Naive thymus-derived CD4-positive, alpha-beta T cell (primary cell): ENCODE results near the gene CD36. TPM values are rescaled to one million over a fixed set of nuclear protein-coding genes. Genes with fewer than 3 reads are reported as not detected.

Experiments used
- ATAC-seq: fragments of 150-1000 bp; cut with Tn5 transposase; 2 replicates; pipeline ENCODE4 v1.10.0; 2021; ENCODE audit warnings: mild to moderate bottlenecking, moderate library complexity
- CTCF ChIA-PET: fragments of 350-600 bp; sonication (Branson Sonifier 250); formaldehyde crosslinking; loops from one replicate; lab custom pipeline; 2021; ENCODE audit warnings: antibody characterized with exemption; lab: Charles Lee
- POLR2A ChIA-PET: fragments of 350-600 bp; sonication (Branson Sonifier 250); formaldehyde crosslinking; loops from one replicate; lab custom pipeline; 2021; ENCODE audit warnings: antibody characterized with exemption, inconsistent platforms; lab: Charles Lee
- DNase-seq, 9 donors: peaks; one replicate each; pipeline versions ENCODE4 v3.0.0 to v3.0.0-alpha.2; 2020 to 2022; ENCODE audit warnings: mixed read lengths in 1 of 9
- H3K27ac ChIP-seq: one replicate; pipeline ENCODE4 v1.7.0; 2013; ENCODE audit warnings: mild to moderate bottlenecking, low read depth, low read length, moderate library complexity
- H3K27me3 ChIP-seq, 2 donors: one replicate each; pipeline ENCODE4 v1.7.0; 2013; ENCODE audit warnings: low read length in 2 of 2, mild to moderate bottlenecking in 2 of 2, moderate library complexity in 2 of 2; ENCODE audit not compliant: control insufficient read depth in 2 of 2, insufficient read depth in 2 of 2
- H3K36me3 ChIP-seq, 3 experiments: 1 replicate in 2 of 3; 2 replicates in 1 of 3; pipeline ENCODE4 v1.7.0; 2013; ENCODE audit warnings: low read length in 3 of 3, mild to moderate bottlenecking in 3 of 3, moderate library complexity in 1 of 3; ENCODE audit not compliant: insufficient read depth in 3 of 3, control insufficient read depth in 2 of 3
- H3K4me1 ChIP-seq, 2 donors: one replicate each; pipeline ENCODE4 v1.7.0; 2013; ENCODE audit warnings: low read length in 2 of 2, mild to moderate bottlenecking in 2 of 2, moderate library complexity in 1 of 2; ENCODE audit not compliant: control insufficient read depth in 2 of 2, insufficient read depth in 2 of 2
- H3K4me3 ChIP-seq: 2 replicates; pipeline ENCODE4 v1.7.0; 2013; ENCODE audit warnings: mild to moderate bottlenecking, low read length
- H3K9me3 ChIP-seq, 3 experiments: 1 replicate in 2 of 3; 2 replicates in 1 of 3; pipeline ENCODE4 v1.7.0; 2013; ENCODE audit warnings: low read length in 3 of 3; ENCODE audit not compliant: control insufficient read depth in 2 of 3
- H3K27ac Mint-ChIP-seq, 9 donors: one replicate each; pipeline ENCODE4 v1.8.0; 2020 to 2022; ENCODE audit warnings: mixed read lengths in 9 of 9, mild to moderate bottlenecking in 8 of 9, moderate library complexity in 5 of 9, inconsistent platforms in 2 of 9
- H3K27me3 Mint-ChIP-seq, 5 donors: one replicate each; pipeline ENCODE4 v1.8.0; 2021 to 2022; ENCODE audit warnings: mixed read lengths in 5 of 5, mild to moderate bottlenecking in 1 of 5
- H3K36me3 Mint-ChIP-seq, 5 donors: one replicate each; pipeline ENCODE4 v1.8.0; 2020 to 2022; ENCODE audit warnings: mixed read lengths in 5 of 5, mild to moderate bottlenecking in 3 of 5, inconsistent platforms in 1 of 5
- H3K4me1 Mint-ChIP-seq, 7 donors: one replicate each; pipeline ENCODE4 v1.8.0; 2020 to 2022; ENCODE audit warnings: mixed read lengths in 7 of 7, mild to moderate bottlenecking in 3 of 7, inconsistent platforms in 1 of 7
- H3K4me3 Mint-ChIP-seq, 10 donors: one replicate each; pipeline ENCODE4 v1.8.0; 2020 to 2022; ENCODE audit warnings: mild to moderate bottlenecking in 10 of 10, mixed read lengths in 10 of 10, moderate library complexity in 6 of 10, inconsistent platforms in 2 of 10
- H3K9me3 Mint-ChIP-seq, 11 donors: one replicate each; pipeline ENCODE4 v1.8.0; 2020 to 2022; ENCODE audit warnings: mixed read lengths in 11 of 11, mild to moderate bottlenecking in 4 of 11, inconsistent platforms in 1 of 11, moderate library complexity in 1 of 11
- intact Hi-C, 2 donors: fragments of 100-400 bp; cut with micrococcal nuclease; formaldehyde crosslinking; loops; one replicate each; pipeline ENCODE4 v1.15.1; 2023
- polyA plus RNA-seq, 2 donors: library from polyadenylated mRNA; unstranded; fragments of 300-500 nt; fragmentation: Illumina TruSeq; gene quantifications; one replicate each; pipeline ENCODE4 v1.2.3, GENCODE V29; 2021
- total RNA-seq, 6 experiments: library from RNA in 5 of 6; stranded (reverse) in 5 of 6; gene quantifications; 1 replicate in 5 of 6; 2 replicates in 1 of 6; pipeline ENCODE4 v1.2.3 and lab custom pipeline; 2021 to 2026

CD36 gene
- total and polyA plus RNA-seq, 7 experiments from 2014 or later, result 0.16 to 109 (median 4.2) TPM; not detected in 1

DNA sequence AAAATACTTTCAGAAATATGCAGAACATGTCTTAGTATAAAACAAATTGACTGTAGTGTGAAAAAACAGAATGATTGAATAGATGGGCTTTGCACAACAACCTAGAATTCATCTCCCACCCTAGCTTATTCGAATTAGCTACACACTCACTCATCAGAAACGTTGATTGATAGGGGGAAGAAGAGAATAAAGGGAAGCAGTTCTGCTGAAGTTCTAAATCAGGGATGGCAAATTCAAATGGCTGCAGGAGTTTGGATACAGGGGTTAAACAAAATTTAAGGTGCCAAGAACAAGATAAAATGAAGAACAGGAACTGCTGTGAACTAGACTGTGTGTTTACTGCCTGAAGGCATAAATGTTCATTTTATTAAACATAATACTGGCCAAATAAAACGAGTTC is 9.0 kb downstream of the CD36 start:
- Mint-ChIP-seq H3K36me3 (no peaks in the 10 kb centered on the region), H3K27ac (no peak overlapping the region), H3K4me1 (peaks cover 0 to 2% (median 0%) of the 10 kb centered on the region in 7 donors), H3K9me3 (no peaks in the 10 kb centered on the region), H3K4me3 (no peak overlapping the region), H3K27me3 (no peaks in the 10 kb centered on the region)
- Histone ChIP-seq H3K27ac (no peak overlapping the region), H3K4me1 (no peaks in the 10 kb centered on the region), H3K36me3 (no peaks in the 10 kb centered on the region), H3K9me3 (no peaks in the 10 kb centered on the region), H3K4me3 (no peak overlapping the region), H3K27me3 (no peaks in the 10 kb centered on the region)
- no peak for ATAC-seq
- ChIA-PET POLR2A (no interaction called here), CTCF (no interaction called here)
- no peak for DNase-seq
- intact Hi-C loops, result no loop called here

DNA sequence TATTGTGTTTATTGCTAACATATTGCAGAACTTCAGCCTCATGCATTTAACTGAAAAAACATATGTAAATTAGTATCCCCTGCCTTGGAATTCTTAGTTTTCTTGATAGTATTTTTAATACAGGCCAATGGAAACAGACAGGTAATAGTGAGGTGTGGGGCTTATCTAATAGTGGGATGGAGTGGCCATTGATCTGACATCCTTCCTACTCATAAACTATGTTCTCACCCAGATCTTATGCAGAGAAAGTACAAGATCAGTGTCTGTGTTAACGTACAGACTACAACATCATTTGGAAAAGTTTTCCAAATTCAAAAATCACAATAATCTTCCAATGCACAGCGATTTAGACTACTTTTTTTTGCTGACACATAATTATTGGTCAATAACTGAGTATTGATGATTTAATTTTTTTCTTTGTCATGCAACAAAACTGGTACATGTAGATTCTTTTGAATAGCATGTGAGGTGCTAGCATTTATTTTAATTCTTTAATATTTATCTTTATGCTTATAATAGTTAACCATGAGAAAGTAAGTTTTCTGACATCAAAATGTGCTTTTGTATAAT is 9.7 kb downstream of the CD36 start:
- Histone ChIP-seq H3K4me1 (no peaks in the 10 kb centered on the region), H3K27ac (no peak overlapping the region), H3K9me3 (no peaks in the 10 kb centered on the region), H3K27me3 (no peaks in the 10 kb centered on the region), H3K36me3 (no peaks in the 10 kb centered on the region), H3K4me3 (no peak overlapping the region)
- Mint-ChIP-seq H3K27ac (no peak overlapping the region), H3K27me3 (no peaks in the 10 kb centered on the region), H3K4me3 (no peak overlapping the region), H3K9me3 (no peaks in the 10 kb centered on the region), H3K4me1 (peaks cover 0 to 2% (median 0%) of the 10 kb centered on the region in 7 donors), H3K36me3 (no peaks in the 10 kb centered on the region)
- ChIA-PET POLR2A (no interaction called here), CTCF (no interaction called here)
- no peak for ATAC-seq
- intact Hi-C loops, result no loop called here
- DNase-seq, result no peak

DNA sequence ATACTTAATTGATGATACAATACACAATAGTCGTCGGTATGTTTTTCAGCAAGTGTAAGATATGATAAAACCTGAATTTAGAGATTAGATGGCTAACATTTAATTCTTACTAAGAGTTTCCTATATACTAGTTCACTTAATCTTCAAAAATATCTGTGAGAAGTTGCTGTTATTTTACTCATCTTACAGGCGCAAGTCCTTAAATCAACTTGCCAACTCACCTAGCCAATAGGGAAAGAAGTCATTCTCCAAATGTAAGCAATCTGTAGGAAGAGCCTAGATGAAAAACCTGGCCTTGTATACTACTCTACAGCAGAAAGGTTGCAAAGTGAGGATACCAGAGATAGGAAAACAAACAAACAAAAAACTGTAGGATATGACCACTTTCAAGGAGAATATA is 10.6 kb downstream of the CD36 start:
- ChIA-PET CTCF (no interaction called here), POLR2A (no interaction called here)
- Mint-ChIP-seq H3K9me3 (no peaks in the 10 kb centered on the region), H3K27me3 (no peaks in the 10 kb centered on the region), H3K4me3 (no peak overlapping the region), H3K27ac (no peak overlapping the region), H3K4me1 (peaks cover 0 to 2% (median 0%) of the 10 kb centered on the region in 7 donors), H3K36me3 (no peaks in the 10 kb centered on the region)
- no peak overlapping the region for H3K27ac ChIP-seq
- H3K36me3 ChIP-seq, result no peaks in the 10 kb centered on the region
- H3K27me3 ChIP-seq, result no peaks in the 10 kb centered on the region
- DNase-seq (no peak), ATAC-seq (no peak)
- H3K9me3 ChIP-seq, result no peaks in the 10 kb centered on the region
- intact Hi-C loops, result no loop called here
- no peak overlapping the region for H3K4me3 ChIP-seq
- H3K4me1 ChIP-seq, result no peaks in the 10 kb centered on the region

DNA sequence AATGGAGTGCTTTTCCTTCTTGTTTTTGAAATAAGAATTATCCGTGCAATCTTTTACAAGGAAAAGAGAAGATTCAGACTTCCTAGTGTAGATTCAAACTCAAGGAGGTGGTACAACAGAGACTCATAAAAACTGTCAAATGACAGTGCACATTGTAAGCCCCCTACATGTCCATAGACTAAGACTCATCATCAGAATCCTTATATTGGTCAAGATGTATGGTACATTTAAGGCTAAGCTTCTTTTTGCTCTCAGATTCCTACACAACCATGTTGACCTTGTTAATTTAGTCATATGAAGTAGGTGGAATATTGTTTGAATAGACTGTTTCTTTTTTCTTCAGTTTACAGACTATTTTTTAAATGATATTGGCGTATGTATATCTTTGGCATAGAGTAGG is 11.6 kb downstream of the CD36 start:
- H3K27ac ChIP-seq, result no peak overlapping the region
- no peak overlapping the region for H3K4me3 Mint-ChIP-seq
- intact Hi-C loops, result loop anchor here in 1 of 2 donors (10.0 kb wide), 1 partner anchor 1375 kb away; no protein-coding TSS in a partner anchor
- H3K4me1 ChIP-seq, result no peaks in the 10 kb centered on the region
- ChIA-PET CTCF (interaction anchor here (1.0 kb wide), 1 partner anchor 9 kb away, joined by 4 read pairs; no protein-coding TSS in a partner anchor), POLR2A (no interaction called here)
- no peaks in the 10 kb centered on the region for H3K36me3 Mint-ChIP-seq
- H3K27ac Mint-ChIP-seq, result no peak overlapping the region
- H3K9me3 Mint-ChIP-seq, result no peaks in the 10 kb centered on the region
- H3K4me1 Mint-ChIP-seq, result peaks cover 0 to 2% (median 0%) of the 10 kb centered on the region in 7 donors
- H3K27me3 Mint-ChIP-seq, result no peaks in the 10 kb centered on the region
- no peak overlapping the region for H3K4me3 ChIP-seq
- ATAC-seq (no peak), DNase-seq (no peak)
- H3K9me3 ChIP-seq, result no peaks in the 10 kb centered on the region
- no peaks in the 10 kb centered on the region for H3K27me3 ChIP-seq
- H3K36me3 ChIP-seq, result no peaks in the 10 kb centered on the region

GRCh38 chr7:80651471-80651870 is 13.0 kb downstream of the CD36 start:
- H3K27ac ChIP-seq, result no peak overlapping the region
- intact Hi-C loops, result loop anchor here in 1 of 2 donors (10.0 kb wide), 1 partner anchor 1377 kb away; no protein-coding TSS in a partner anchor
- Mint-ChIP-seq H3K27me3 (no peaks in the 10 kb centered on the region), H3K9me3 (no peaks in the 10 kb centered on the region), H3K4me3 (no peak overlapping the region), H3K27ac (no peak overlapping the region), H3K4me1 (no peaks in the 10 kb centered on the region), H3K36me3 (no peaks in the 10 kb centered on the region)
- H3K36me3 ChIP-seq, result no peaks in the 10 kb centered on the region
- H3K9me3 ChIP-seq, result no peaks in the 10 kb centered on the region
- no peak for ATAC-seq
- no peak for DNase-seq
- H3K4me1 ChIP-seq, result no peaks in the 10 kb centered on the region
- ChIA-PET POLR2A (no interaction called here), CTCF (no interaction called here)
- no peak overlapping the region for H3K4me3 ChIP-seq
- H3K27me3 ChIP-seq, result no peaks in the 10 kb centered on the region

- no peaks in the 10 kb centered on the region for H3K9me3 Mint-ChIP-seq
- CTCF ChIA-PET, result no interaction called here
- intact Hi-C loops, result loop anchor here in 1 of 2 donors (10.0 kb wide), 1 partner anchor 1378 kb away; no protein-coding TSS in a partner anchor
Observed at GRCh38 chr7:80653244-80653643, 14.8 kb downstream of the CD36 start.

DNA sequence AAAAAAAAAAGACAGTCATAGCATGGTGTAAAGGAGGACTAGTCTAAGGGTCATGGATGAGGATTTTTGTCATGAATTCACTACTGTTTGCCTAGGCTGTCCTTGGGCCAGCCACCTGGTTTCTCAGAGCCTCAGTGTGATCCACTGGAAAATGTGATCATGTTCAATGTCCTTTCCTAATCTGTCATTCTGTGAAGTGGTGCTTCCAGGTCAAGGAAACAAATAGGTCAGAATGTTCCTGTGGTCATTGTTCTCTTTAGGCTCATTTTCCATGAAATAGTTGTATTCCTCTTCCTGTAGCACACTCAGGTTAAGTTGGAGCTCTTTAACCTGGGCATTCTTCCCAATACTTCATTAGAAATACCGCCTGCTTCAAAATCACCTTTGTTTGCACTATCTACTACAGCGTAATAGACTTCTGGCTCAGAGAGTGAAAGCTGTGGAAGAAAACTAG is 16.5 kb downstream of the CD36 start:
- POLR2A ChIA-PET, result no interaction called here
- Histone ChIP-seq H3K27ac (no peak overlapping the region), H3K4me3 (no peak overlapping the region), H3K4me1 (no peaks in the 10 kb centered on the region), H3K36me3 (no peaks in the 10 kb centered on the region), H3K27me3 (no peaks in the 10 kb centered on the region), H3K9me3 (no peaks in the 10 kb centered on the region)
- CTCF ChIA-PET, result interaction anchor here (0.8 kb wide), 1 partner anchor 10 kb away, joined by 5 read pairs; no protein-coding TSS in a partner anchor
- intact Hi-C loops, result loop anchor here in 1 of 2 donors (10.0 kb wide), 1 partner anchor 1380 kb away; no protein-coding TSS in a partner anchor
- DNase-seq (no peak), ATAC-seq (no peak)
- Mint-ChIP-seq H3K4me3 (no peak overlapping the region), H3K27ac (no peak overlapping the region), H3K9me3 (no peaks in the 10 kb centered on the region), H3K4me1 (no peaks in the 10 kb centered on the region), H3K27me3 (no peaks in the 10 kb centered on the region), H3K36me3 (no peaks in the 10 kb centered on the region)

More at GRCh38 chr7:80653244-80653643, 14.8 kb downstream of the CD36 start:
- DNase-seq (no peak), ATAC-seq (no peak)
- H3K4me3 Mint-ChIP-seq, result no peak overlapping the region
- H3K4me3 ChIP-seq, result no peak overlapping the region
- POLR2A ChIA-PET, result no interaction called here
- no peaks in the 10 kb centered on the region for H3K36me3 Mint-ChIP-seq
- H3K4me1 Mint-ChIP-seq, result no peaks in the 10 kb centered on the region
- no peaks in the 10 kb centered on the region for H3K27me3 ChIP-seq
- H3K9me3 ChIP-seq, result no peaks in the 10 kb centered on the region
- no peaks in the 10 kb centered on the region for H3K27me3 Mint-ChIP-seq
- no peaks in the 10 kb centered on the region for H3K36me3 ChIP-seq
- H3K27ac Mint-ChIP-seq, result no peak overlapping the region
- no peaks in the 10 kb centered on the region for H3K4me1 ChIP-seq
- H3K27ac ChIP-seq, result no peak overlapping the region
